ENCODE measurements around the gene NPC1. TPM values are rescaled to one million over a fixed set of nuclear protein-coding genes. Genes with fewer than 3 reads are reported as not detected.

The NPC1 gene
- total and polyA plus RNA-seq, 2 donors (not counting 3 experiments of a cell fraction or from before 2014, with no cell fraction given): 40.6 to 45.2 TPM

DNA sequence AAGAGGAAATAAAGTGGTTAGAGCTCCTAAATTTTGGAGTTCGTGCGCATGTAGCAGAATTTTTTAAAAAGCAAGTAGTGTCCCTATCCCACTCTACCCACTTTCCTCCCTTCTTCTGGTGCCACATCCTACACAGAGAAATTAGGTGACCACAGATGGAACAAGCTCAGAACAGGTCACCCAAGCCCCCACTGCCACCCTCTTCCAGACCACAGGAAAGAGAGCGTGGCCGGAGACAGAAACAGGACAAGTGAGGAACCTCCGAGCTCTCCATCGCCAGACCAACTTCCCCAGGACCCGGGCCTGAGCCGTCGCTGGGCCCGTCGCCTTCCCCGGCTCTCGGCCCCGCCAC is 433 bp downstream of the NPC1 start:
- Histone ChIP-seq H3K36me3 (ENCODE audit: control insufficient read depth in 2 of 2, extremely low read depth in 1 of 2, insufficient read depth in 2 of 2, low read length in 2 of 2) (no peaks in the 10 kb centered on the region), H3K9ac (replicated peaks; ENCODE audit: extremely low read depth, insufficient read depth, low read length) (peak overlapping the region; percentile 100), H3K79me2 (ENCODE audit: control insufficient read depth, insufficient read depth, low read length) (peaks cover 52% of the 10 kb centered on the region), H3K27ac (ENCODE audit: insufficient read depth, low read depth, low read length) (peak overlapping the region; percentile 99), H3K9me3 (replicated peaks; ENCODE audit: control insufficient read depth, insufficient read depth, low read length) (no peaks in the 10 kb centered on the region), H4K20me1 (replicated peaks; ENCODE audit: control insufficient read depth, extremely low read depth, insufficient read depth, low read length) (peaks cover 3% of the 10 kb centered on the region), H3K27me3 (ENCODE audit: control insufficient read depth in 2 of 2, insufficient read depth in 2 of 2, low read length in 2 of 2) (no peaks in the 10 kb centered on the region), H3K4me3 (replicated peaks in 1 of 3; ENCODE audit: insufficient read depth in 1 of 3, low read depth in 1 of 3, low read length in 3 of 3) (peak overlapping the region; percentile 44 to 76 (median 71)), H3K4me1 (ENCODE audit: control insufficient read depth, extremely low read depth, insufficient read depth, low read length) (peaks cover 18% of the 10 kb centered on the region), H2AFZ (ENCODE audit: low read depth, low read length) (peak overlapping the region; percentile 19), H3K4me2 (ENCODE audit: insufficient read depth, low read length) (peak overlapping the region; percentile 87), H3K9me1 (replicated peaks; ENCODE audit: control insufficient read depth, extremely low read depth, insufficient read depth, low read length) (no peaks in the 10 kb centered on the region)
- no peak for FAIRE-seq
- TF ChIP-seq MYC (IDR thresholded peaks at IDR 0.05; ENCODE audit: low read depth, low read length) (no peak), FOS (IDR thresholded peaks at IDR 0.05; ENCODE audit: borderline replicate concordance, insufficient read depth, low read length) (no peak), POLR2A (IDR thresholded peaks at IDR 0.05; ENCODE audit: low read depth, low read length) (no peak), EZH2 (IDR thresholded peaks at IDR 0.05; ENCODE audit: borderline replicate concordance, low read depth, low read length, severe bottlenecking) (no peak), GATA2 (IDR thresholded peaks at IDR 0.05; ENCODE audit: insufficient read depth, insufficient read length, low read depth, low read length) (no peak), JUN (IDR thresholded peaks at IDR 0.05; ENCODE audit: borderline replicate concordance, insufficient read depth, insufficient read length, low read depth) (no peak), POLR2AphosphoS5 (IDR thresholded peaks at IDR 0.05; ENCODE audit: insufficient read depth, low read depth, low read length) (no peak), MAX (IDR thresholded peaks at IDR 0.05; ENCODE audit: insufficient read depth, insufficient read length) (no peak)
- TF ChIP-seq, protein P1, sequence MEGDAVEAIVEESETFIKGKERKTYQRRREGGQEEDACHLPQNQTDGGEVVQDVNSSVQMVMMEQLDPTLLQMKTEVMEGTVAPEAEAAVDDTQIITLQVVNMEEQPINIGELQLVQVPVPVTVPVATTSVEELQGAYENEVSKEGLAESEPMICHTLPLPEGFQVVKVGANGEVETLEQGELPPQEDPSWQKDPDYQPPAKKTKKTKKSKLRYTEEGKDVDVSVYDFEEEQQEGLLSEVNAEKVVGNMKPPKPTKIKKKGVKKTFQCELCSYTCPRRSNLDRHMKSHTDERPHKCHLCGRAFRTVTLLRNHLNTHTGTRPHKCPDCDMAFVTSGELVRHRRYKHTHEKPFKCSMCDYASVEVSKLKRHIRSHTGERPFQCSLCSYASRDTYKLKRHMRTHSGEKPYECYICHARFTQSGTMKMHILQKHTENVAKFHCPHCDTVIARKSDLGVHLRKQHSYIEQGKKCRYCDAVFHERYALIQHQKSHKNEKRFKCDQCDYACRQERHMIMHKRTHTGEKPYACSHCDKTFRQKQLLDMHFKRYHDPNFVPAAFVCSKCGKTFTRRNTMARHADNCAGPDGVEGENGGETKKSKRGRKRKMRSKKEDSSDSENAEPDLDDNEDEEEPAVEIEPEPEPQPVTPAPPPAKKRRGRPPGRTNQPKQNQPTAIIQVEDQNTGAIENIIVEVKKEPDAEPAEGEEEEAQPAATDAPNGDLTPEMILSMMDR (IDR thresholded peaks at IDR 0.05; ENCODE audit: extremely low read depth in 1 of 2, insufficient read depth in 1 of 2, low read depth in 1 of 2, low read length in 2 of 2): no peak
- BruUV-seq (replicated peaks): no TSS peak
- POLR2A ChIA-PET: interaction anchor here (0.8 kb wide), 1 partner anchor 10 kb away, joined by 3 read pairs; no protein-coding TSS in a partner anchor
- dilution Hi-C loops (cut with MboI; ENCODE audit: extremely low pct_ligation_motif_present, low sequenced_read_pairs): no loop called here
- CTCF ChIA-PET: interaction anchor here (0.8 to 2.5 kb wide), 5 partner anchors 12 to 333 kb away, joined by 3 to 10 read pairs (median 3); partner anchors contain the start of gene RMC1
- intact Hi-C loops (cut with micrococcal nuclease): loop anchor here (1.0 kb wide), 1 partner anchor 83 kb away; the partner anchor contains the start of gene RMC1
- no peak for DNase-seq (ENCODE audit: low read depth, low spot score)

Data from endothelial cell of umbilical vein (primary cell).